ENCODE measurements around the gene LEAP2. TPM values are rescaled to one million over a fixed set of nuclear protein-coding genes. Genes with fewer than 3 reads are reported as not detected.

Gene LEAP2
- total and polyA plus RNA-seq, 2 of the 4 experiments (the other 2 are of a cell fraction): under 0.01 to 0.36 TPM

DNA sequence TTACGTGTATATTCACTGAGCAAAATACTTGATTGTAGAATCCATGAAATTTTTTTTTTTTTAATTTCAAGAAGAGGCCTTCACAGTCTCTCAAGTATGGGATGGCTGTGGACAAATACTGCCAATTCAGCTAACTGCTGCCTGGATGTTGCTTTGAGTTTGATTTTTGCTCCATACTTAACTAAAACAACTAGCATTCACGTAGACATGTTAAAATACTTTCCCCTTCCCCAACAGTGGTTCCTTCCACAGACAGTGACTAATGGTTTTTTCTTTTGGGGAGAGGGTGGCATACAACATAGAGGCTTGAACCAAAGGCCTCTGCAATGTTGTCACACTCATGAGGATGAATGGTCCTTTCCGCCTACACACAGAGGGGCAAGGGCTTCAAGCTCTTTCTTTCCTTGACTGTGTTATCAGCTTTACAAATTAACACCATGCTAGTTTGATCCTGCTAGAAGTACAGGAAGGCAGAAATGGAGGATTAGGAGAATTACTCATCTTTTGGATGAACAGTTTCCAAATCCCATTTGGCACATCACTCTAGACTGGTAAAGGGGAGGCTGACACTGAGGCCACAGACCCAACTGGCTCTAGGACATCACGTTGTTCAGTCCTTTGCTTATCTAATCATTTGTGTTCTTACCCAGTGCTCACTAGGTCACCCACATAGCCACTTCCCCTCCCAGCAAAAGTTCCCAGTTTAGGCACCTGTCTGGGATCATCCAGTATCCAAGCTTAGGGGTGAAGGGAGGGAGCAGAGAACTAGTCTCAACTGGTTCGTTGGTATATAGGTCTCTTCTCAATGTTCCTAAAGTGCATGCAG lies 1.8 kb upstream of the LEAP2 start:
- Histone ChIP-seq H2AK9ac (replicated peaks; ENCODE audit: low read depth, low read length, poor library complexity) (no peak overlapping the region), H3K27ac (ENCODE audit: insufficient read depth, low read length) (no peak overlapping the region), H3K56ac (ENCODE audit: extremely low read depth, insufficient read depth, low read length) (no peak overlapping the region), H3K14ac (replicated peaks; ENCODE audit: low read depth, low read length) (no peak overlapping the region), H2BK5ac (ENCODE audit: low read depth, low read length, poor library complexity, severe bottlenecking) (no peak overlapping the region), H3K79me1 (ENCODE audit: low read depth in 1 of 2, low read length in 2 of 2) (peaks cover 9 to 57% of the 10 kb centered on the region in 2 experiments), H3K18ac (ENCODE audit: low read depth, low read length) (no peak overlapping the region), H3K4me1 (ENCODE audit: control insufficient read depth, insufficient read depth, low read length) (no peaks in the 10 kb centered on the region), H3K9ac (ENCODE audit: low read depth, low read length) (no peak overlapping the region), H2BK20ac (ENCODE audit: low read depth, low read length) (no peak overlapping the region), H4K5ac (ENCODE audit: low read depth, low read length) (no peak overlapping the region), H3K4me3 (ENCODE audit: insufficient read depth, low read depth, low read length) (no peak overlapping the region), H3K23ac (ENCODE audit: low read depth, low read length) (no peak overlapping the region), H2BK15ac (ENCODE audit: low read depth, low read length) (no peak overlapping the region), H3K4me2 (ENCODE audit: low read depth, low read length) (no peak overlapping the region), H2AFZ (replicated peaks; ENCODE audit: low read length, poor library complexity) (no peak overlapping the region), H4K91ac (ENCODE audit: insufficient read depth, low read depth, low read length) (no peak overlapping the region), H4K8ac (ENCODE audit: low read depth in 2 of 2, low read length in 2 of 2) (no peak overlapping the region), H3K4ac (ENCODE audit: low read depth, low read length) (no peak overlapping the region), H3K27me3 (ENCODE audit: control insufficient read depth, insufficient read depth, low read length) (no peaks in the 10 kb centered on the region), H4K20me1 (ENCODE audit: insufficient read depth, low read length) (peaks cover 14% of the 10 kb centered on the region; the same call in 1 of the 2 replicates), H3K9me3 (ENCODE audit: control insufficient read depth, insufficient read depth, low read length) (no peaks in the 10 kb centered on the region), H3K9me1 (ENCODE audit: insufficient read depth, low read length) (peaks cover 13% of the 10 kb centered on the region; the same call in 1 of the 2 replicates), H3K36me3 (ENCODE audit: control insufficient read depth, insufficient read depth, low read length) (peaks cover 33% of the 10 kb centered on the region), H2BK120ac (ENCODE audit: low read depth, low read length) (no peak overlapping the region), H2AK5ac (ENCODE audit: low read depth, low read length) (no peak overlapping the region)
- ChIA-PET CTCF (interaction anchor here (0.7 to 1.3 kb wide), 2 partner anchors 8 to 42 kb away, joined by 3 to 4 read pairs; partner anchors contain the start of gene SHROOM1), POLR2A (ENCODE audit: unreplicated experiment) (no interaction called here)
- dilution Hi-C loops (cut with HindIII; ENCODE audit: low sequenced_read_pairs, unreplicated experiment) (no loop called here), in situ Hi-C loops (cut with MboI; ENCODE audit: low sequenced_read_pairs) (no loop called here), intact Hi-C loops (cut with micrococcal nuclease) (no loop called here)
- TF ChIP-seq POLR2A (IDR thresholded peaks at IDR 0.05; ENCODE audit: low read depth, low read length): no peak
- no peak for TF ChIP-seq CEBPB (IDR thresholded peaks at IDR 0.05; ENCODE audit: low read depth, low read length)
- TF ChIP-seq, protein P1, sequence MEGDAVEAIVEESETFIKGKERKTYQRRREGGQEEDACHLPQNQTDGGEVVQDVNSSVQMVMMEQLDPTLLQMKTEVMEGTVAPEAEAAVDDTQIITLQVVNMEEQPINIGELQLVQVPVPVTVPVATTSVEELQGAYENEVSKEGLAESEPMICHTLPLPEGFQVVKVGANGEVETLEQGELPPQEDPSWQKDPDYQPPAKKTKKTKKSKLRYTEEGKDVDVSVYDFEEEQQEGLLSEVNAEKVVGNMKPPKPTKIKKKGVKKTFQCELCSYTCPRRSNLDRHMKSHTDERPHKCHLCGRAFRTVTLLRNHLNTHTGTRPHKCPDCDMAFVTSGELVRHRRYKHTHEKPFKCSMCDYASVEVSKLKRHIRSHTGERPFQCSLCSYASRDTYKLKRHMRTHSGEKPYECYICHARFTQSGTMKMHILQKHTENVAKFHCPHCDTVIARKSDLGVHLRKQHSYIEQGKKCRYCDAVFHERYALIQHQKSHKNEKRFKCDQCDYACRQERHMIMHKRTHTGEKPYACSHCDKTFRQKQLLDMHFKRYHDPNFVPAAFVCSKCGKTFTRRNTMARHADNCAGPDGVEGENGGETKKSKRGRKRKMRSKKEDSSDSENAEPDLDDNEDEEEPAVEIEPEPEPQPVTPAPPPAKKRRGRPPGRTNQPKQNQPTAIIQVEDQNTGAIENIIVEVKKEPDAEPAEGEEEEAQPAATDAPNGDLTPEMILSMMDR (conservative IDR thresholded peaks at IDR 0.05; ENCODE audit: low read depth, low read length): no peak
- TF ChIP-seq, protein P2, sequence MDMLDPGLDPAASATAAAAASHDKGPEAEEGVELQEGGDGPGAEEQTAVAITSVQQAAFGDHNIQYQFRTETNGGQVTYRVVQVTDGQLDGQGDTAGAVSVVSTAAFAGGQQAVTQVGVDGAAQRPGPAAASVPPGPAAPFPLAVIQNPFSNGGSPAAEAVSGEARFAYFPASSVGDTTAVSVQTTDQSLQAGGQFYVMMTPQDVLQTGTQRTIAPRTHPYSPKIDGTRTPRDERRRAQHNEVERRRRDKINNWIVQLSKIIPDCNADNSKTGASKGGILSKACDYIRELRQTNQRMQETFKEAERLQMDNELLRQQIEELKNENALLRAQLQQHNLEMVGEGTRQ (IDR thresholded peaks at IDR 0.05; ENCODE audit: low read depth, low read length): no peak
- TF ChIP-seq RAD21 (IDR thresholded peaks at IDR 0.05; ENCODE audit: low read length): no peak
- no peak for TF ChIP-seq MXI1 (IDR thresholded peaks at IDR 0.05; ENCODE audit: borderline replicate concordance, low read depth, low read length)
- no peak for TF ChIP-seq CHD1 (IDR thresholded peaks at IDR 0.05; ENCODE audit: low read depth, low read length)
- no peak for TF ChIP-seq RCOR1 (IDR thresholded peaks at IDR 0.05; ENCODE audit: insufficient replicate concordance, low read length)
- TF ChIP-seq, protein P3, sequence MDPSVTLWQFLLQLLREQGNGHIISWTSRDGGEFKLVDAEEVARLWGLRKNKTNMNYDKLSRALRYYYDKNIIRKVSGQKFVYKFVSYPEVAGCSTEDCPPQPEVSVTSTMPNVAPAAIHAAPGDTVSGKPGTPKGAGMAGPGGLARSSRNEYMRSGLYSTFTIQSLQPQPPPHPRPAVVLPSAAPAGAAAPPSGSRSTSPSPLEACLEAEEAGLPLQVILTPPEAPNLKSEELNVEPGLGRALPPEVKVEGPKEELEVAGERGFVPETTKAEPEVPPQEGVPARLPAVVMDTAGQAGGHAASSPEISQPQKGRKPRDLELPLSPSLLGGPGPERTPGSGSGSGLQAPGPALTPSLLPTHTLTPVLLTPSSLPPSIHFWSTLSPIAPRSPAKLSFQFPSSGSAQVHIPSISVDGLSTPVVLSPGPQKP (IDR thresholded peaks at IDR 0.05; ENCODE audit: borderline replicate concordance, low read depth, low read length): no peak
- ATAC-seq (ENCODE audit: low read depth): no peak
- no peak for DNase-seq
- 100% methylated on average over 1 of the region's 5 CpGs; no CpG with 5 or more reads in 1 of the 2 experiments for WGBS, 2 experiments (ENCODE audit: extremely low coverage in 2 of 2, insufficient read length in 1 of 2)
- BruUV-seq (replicated peaks): no TSS peak
